ENCODE data around the gene ERGIC1.
"Not testable (repeated sequence)": the region's sequence is repeated elsewhere in the genome, so short reads cannot be mapped to it uniquely, and the experiment has no call there.

Gene ERGIC1

DNA sequence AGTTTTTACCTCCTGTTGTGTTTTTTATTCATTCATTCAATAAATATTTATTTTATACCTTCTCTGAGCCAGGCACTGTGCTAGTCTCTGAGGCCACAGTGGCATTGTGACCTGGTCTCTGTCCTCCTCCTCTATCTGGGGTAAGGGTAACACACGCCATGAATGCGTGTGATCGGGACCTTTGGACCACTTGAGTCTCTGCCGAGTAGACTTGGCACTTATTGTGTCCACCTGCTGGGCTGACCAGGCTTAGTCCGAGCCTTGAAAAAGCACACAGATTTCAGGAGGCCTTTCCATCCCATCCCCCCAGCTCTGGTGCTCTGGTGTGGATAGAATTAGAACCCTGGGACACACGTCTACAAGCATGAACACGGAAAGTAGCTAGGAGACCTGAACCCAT lies 58.7 kb downstream of the ERGIC1 start:
- H3K27ac ChIP-seq = no peak overlapping the region
- TF ChIP-seq, protein P1, sequence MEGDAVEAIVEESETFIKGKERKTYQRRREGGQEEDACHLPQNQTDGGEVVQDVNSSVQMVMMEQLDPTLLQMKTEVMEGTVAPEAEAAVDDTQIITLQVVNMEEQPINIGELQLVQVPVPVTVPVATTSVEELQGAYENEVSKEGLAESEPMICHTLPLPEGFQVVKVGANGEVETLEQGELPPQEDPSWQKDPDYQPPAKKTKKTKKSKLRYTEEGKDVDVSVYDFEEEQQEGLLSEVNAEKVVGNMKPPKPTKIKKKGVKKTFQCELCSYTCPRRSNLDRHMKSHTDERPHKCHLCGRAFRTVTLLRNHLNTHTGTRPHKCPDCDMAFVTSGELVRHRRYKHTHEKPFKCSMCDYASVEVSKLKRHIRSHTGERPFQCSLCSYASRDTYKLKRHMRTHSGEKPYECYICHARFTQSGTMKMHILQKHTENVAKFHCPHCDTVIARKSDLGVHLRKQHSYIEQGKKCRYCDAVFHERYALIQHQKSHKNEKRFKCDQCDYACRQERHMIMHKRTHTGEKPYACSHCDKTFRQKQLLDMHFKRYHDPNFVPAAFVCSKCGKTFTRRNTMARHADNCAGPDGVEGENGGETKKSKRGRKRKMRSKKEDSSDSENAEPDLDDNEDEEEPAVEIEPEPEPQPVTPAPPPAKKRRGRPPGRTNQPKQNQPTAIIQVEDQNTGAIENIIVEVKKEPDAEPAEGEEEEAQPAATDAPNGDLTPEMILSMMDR (conservative IDR thresholded peaks at IDR 0.05) = no peak

DNA sequence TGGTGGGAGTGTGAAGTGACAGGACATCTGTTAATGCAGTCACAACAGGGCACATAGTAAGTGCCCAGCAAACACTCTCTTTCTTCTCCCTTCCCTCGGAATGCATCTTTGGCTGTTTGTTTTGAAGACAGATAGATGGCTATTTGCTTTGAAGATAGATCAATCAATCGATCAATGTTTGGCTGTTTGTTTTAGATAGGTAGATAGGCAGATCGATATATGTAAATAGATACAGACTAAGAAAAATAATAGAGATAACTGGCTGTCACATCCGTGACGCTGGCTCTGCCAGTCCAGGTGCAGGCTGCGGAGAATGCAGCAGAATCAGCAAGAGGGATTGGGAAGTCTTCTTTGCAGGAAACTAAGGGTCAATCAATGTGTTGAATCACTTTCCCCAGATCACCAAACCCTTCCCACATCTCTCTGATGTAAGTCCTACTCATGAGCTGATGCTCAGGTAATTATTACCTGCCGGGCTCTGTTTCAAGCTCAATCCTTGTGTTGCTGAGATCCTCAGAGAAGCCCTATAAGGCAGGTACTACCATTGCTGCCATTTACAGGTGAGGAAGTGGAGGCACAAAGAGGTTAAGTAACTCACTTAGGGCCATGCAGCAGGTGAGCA lies 60.8 kb downstream of the ERGIC1 start:
- no peak overlapping the region for H3K27ac ChIP-seq
- TF ChIP-seq, protein P1 (conservative IDR thresholded peaks at IDR 0.05) = no peak

DNA sequence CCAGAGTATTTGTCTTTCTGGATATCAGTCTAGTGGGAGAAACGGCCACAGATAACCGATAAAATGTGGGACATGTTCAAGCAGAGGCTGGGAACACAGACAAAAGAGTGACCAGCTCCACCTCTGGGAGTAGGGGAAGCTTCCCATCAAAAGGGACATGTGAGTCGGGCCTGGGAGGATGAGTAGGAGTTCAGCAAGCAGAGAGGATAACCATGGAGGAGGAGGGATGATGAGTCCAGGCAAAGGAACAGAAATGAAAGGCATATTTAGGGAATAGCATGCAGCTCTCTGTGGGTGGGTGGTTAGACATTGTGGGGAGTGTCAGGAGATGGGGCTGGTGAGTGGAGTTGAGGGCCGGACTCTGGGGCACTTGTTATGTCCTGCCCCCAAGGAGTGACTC lies 61.5 kb downstream of the ERGIC1 start:
- no peak overlapping the region for H3K27ac ChIP-seq
- TF ChIP-seq, protein P1 (conservative IDR thresholded peaks at IDR 0.05) = no peak

DNA sequence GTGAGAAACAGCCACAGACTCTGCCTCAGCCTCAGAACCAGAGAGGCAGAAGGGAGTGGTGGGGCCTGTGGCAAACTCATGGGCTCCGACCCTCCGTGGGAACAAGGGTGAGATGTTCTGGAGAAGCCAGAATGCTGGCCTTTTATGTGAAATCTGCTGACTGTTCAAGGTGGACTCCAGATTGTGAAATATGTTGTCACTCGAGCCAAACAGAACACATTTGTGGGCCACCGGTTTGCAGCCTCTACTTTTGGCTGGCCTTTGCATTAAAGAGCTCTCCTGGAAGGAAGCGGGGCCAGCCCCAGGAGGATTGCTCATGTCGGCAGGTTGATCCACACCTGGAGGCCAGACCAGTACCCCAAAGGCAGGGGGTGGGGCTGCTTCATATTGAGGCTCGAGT lies 62.4 kb downstream of the ERGIC1 start:
- H3K27ac ChIP-seq = no peak overlapping the region

DNA sequence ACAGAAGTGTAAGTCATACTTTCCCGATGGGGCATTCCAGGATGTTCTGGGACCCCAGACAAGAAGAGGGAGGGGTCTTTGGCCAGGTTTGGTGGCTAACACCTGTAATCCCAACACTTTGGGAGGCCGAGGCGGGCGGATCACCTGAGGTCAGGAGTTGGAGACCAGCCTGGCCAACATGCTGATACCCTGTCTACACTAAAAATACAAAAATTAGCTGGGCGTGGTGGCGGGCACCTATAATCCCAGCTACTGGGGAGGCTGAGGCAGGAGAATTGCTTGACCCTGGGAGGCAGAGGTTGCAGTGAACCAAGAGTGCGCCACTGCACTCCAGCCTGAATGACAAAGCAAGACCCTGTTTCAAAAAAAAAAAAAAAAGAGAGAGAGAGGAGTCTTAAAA lies 63.0 kb downstream of the ERGIC1 start:
- H3K27ac ChIP-seq = not testable (repeated sequence)

More for the DNA sequence above, 62.4 kb downstream of the ERGIC1 start:
- TF ChIP-seq, protein P1 (conservative IDR thresholded peaks at IDR 0.05) = no peak

DNA sequence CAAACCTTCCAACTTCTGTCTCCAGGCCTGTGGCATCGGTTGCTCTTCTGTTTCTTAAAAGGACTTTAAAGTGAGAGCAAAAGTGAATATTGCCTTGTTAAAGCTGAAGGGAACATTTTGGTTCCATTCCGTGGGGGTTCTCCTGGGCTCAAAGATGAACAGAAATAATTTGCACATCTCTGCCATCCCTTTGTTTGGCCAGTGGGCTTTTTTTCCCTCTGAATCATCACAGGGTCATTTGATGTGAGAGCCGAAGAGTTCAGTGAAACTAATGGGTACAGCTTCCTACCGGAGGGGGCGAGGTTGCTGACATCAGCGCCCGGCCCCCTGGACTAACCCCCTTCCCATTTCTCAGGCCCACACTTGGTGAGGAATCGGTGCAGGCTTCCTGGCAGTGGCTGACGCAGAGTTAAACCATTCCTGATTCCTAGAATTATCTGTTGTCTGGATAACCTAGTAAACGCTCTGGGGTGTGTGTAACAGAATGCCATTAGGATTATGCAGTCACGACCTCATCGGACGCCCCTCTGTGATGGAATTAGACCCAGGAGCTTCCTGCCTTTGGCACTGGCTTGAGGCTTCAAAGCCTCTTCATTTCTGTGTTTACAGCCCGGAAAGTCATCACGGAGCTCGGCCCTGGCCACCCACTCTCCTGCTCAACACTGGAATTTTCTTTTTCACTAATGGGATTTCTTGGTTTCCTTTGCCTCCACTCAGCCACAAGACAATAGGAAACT lies 63.6 kb downstream of the ERGIC1 start:
- no peak overlapping the region for H3K27ac ChIP-seq
- TF ChIP-seq, protein P1 (conservative IDR thresholded peaks at IDR 0.05) = no peak

DNA sequence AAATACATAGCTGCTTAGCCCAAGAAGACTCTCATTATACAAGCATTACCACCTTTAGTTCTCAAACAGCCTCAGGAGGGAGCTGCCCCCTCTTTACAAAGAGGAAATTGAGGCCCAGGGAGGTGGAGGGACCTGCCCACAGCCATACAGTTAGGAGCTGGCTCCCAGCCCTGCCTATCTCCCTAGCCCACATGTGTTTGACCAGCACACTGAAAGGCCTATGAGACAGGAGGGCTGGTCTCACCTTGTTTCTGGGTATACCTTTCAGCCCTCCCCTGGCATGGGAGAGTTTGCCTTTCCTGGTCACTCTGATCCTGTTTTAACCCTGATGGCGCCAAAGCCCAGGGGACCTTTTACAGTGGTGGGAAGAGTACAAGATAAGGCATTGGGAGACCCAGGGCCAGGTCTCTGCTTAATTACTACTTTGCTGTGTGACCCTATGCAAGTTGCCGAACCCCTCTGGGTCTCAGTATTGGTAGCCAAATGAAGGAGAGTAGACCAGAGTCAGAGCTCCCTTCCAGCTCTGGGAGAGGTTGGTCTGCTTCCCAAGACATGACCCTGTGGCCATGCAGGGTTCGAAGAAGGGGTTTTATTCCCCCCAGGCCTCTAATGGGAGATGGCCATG lies 64.3 kb downstream of the ERGIC1 start:
- H3K27ac ChIP-seq = no peak overlapping the region
- TF ChIP-seq, protein P1 (conservative IDR thresholded peaks at IDR 0.05) = no peak

Measured in VCaP (cell line).